ENCODE data around the gene BCL10. TPM values are rescaled to one million over a fixed set of nuclear protein-coding genes. Genes with fewer than 3 reads are reported as not detected.

Gene BCL10
- total RNA-seq, 1 experiment from 2014 or later = 26.1 TPM

- H3K9ac ChIP-seq (ENCODE audit: extremely low read depth, insufficient read length, low read length) = no peak overlapping the region
- H3K23ac ChIP-seq (ENCODE audit: insufficient read length, low read depth, low read length) = no peak overlapping the region
- no peaks in the 10 kb centered on the region for H3K79me2 ChIP-seq (ENCODE audit: insufficient read depth, low read length)
- WGBS (ENCODE audit: extremely low coverage, insufficient read length, low lambda C conversion rate) = no CpG with 5 or more reads among the region's 4 CpGs
- no peaks in the 10 kb centered on the region for H3K9me3 Mint-ChIP-seq
- no peak overlapping the region for H2BK20ac ChIP-seq (ENCODE audit: low read depth, low read length, poor library complexity, severe bottlenecking)
- H3K79me1 ChIP-seq (ENCODE audit: insufficient read depth, low read depth, low read length, poor library complexity, severe bottlenecking) = no peaks in the 10 kb centered on the region
- no peak overlapping the region for H4K8ac ChIP-seq (replicated peaks; ENCODE audit: insufficient read length, low read depth, low read length)
- H3K27me3 Mint-ChIP-seq (ENCODE audit: low read depth) = no peaks in the 10 kb centered on the region
- no peak overlapping the region for H3K27ac ChIP-seq (ENCODE audit: insufficient read length, low read depth, low read length)
- no peak for DNase-seq
- TF ChIP-seq CTCF (conservative IDR thresholded peaks at IDR 0.05) = no peak
- no peaks in the 10 kb centered on the region for H3K36me3 Mint-ChIP-seq (ENCODE audit: insufficient read depth in 1 of 3, low read depth in 3 of 3)
- H3K4me2 ChIP-seq (ENCODE audit: insufficient read depth, insufficient read length, low read length) = no peak overlapping the region
- no peak overlapping the region for H3K14ac ChIP-seq (ENCODE audit: insufficient read depth, low read length)
- H3K4me1 ChIP-seq (ENCODE audit: insufficient read depth, low read length) = no peaks in the 10 kb centered on the region; the same call in 1 of the 2 replicates
- no peak overlapping the region for H4K91ac ChIP-seq (ENCODE audit: insufficient read length, low read depth, low read length)
- H4K5ac ChIP-seq (ENCODE audit: insufficient read length, low read depth, low read length) = no peak overlapping the region
- H3T11ph ChIP-seq (ENCODE audit: low read length) = no peak overlapping the region
- H2BK5ac ChIP-seq (ENCODE audit: insufficient read length, low read length) = no peak overlapping the region
- no peaks in the 10 kb centered on the region for H3K9me3 ChIP-seq (ENCODE audit: control insufficient read depth, low read depth, low read length)
- H3K4me1 Mint-ChIP-seq = peaks cover 9 to 11% of the 10 kb centered on the region in 2 experiments
- H3K18ac ChIP-seq (ENCODE audit: insufficient read length, low read depth, low read length) = no peak overlapping the region
- H3K56ac ChIP-seq (ENCODE audit: insufficient read length, low read depth, low read length) = no peak overlapping the region
- H2AK5ac ChIP-seq (ENCODE audit: insufficient read length, low read length) = no peak overlapping the region
- H3K23me2 ChIP-seq (ENCODE audit: insufficient read length, low read depth, low read length, poor library complexity, severe bottlenecking) = no peaks in the 10 kb centered on the region
- no peak overlapping the region for H2BK120ac ChIP-seq (ENCODE audit: low read depth, low read length, poor library complexity, severe bottlenecking)
- no peak overlapping the region for H3K4ac ChIP-seq (ENCODE audit: low read depth, low read length)
- no peak overlapping the region for H2BK12ac ChIP-seq (ENCODE audit: insufficient read length, low read depth, low read length)
- H3K4me3 Mint-ChIP-seq = no peak overlapping the region
- no peak overlapping the region for H2BK15ac ChIP-seq (ENCODE audit: low read depth, low read length)
- H3K27me3 ChIP-seq (ENCODE audit: insufficient read depth, low read length) = no peaks in the 10 kb centered on the region
- H4K20me1 ChIP-seq (ENCODE audit: control insufficient read depth, insufficient read depth, insufficient read length) = no peaks in the 10 kb centered on the region
- H2AFZ ChIP-seq (ENCODE audit: low read length) = no peak overlapping the region
- 0 out of 7 replicates have a peak overlapping the region, but pooled peaks of 2 of the 3 experiments have one; percentile 0 to 3 for H3K27ac Mint-ChIP-seq
Measured at GRCh38 chr1:85319931-85320330, 43.5 kb upstream of the BCL10 start.

Data from H9 (cell line).